ENCODE measurements around the gene RPS6KB1. TPM values are rescaled to one million over a fixed set of nuclear protein-coding genes. Genes with fewer than 3 reads are reported as not detected.
A peak's percentile ranks its signal among the peaks of the same experiment; 100 is the strongest.
"Not testable (repeated sequence)": the region's sequence is repeated elsewhere in the genome, so short reads cannot be mapped to it uniquely, and the experiment has no call there.

Gene RPS6KB1
- 29.1 and 32.7 TPM in 2 replicates for total RNA-seq (2014; rRNA removed; shearing (Covaris generic))

- DNase-seq (ENCODE audit: low spot score), result peak; percentile 99
Observed at GRCh38 chr17:59892924-59893675, at the start of gene RPS6KB1, which contains the start of gene TUBD1. RPS6KB1 (plus strand) TSS chr17:59893121; CDS start chr17:59893185, 64 bp downstream. TUBD1 (minus strand) TSS chr17:59892943; CDS start chr17:59891002, 1,941 bp downstream.

DNA sequence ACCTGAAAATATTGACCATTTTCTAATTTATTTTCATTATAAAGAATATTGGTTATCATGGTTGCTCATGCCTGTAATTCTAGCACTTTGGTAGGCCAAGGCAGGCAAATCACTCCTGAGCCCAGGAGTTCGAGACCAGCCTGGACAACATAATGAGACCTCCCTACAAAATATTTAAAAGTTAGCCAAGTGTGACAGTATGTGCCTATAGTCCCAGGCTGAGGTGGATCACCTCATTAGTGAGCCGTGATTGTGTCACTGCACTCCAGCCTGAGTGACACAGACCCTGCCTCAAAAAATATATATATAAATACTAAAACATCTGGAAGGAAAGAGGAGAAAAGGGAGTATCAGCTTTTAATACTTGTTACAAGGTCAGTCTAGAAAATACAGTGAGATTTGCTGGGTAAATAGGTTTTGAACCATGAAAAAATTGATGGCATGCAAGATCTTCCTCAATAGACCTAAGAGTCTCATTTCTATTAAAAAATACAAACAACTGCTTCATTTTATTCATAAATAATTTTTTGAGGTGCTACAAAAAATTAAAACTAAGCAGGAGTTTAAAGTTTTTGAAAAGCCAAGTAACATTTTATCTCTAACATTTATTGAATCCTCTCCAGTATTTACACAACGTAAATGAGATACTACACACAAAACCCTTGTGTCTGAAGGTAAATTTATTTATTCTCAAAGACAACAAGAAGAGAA is 47.9 kb upstream of the RPS6KB1 start:
- peak; percentile 60 for DNase-seq (ENCODE audit: low spot score)

- peak; percentile 87 for DNase-seq (ENCODE audit: low spot score)
Observed at GRCh38 chr17:59845595-59846393, 47.1 kb upstream of the RPS6KB1 start.

- peak; percentile 94 for DNase-seq (ENCODE audit: low spot score)
Observed at GRCh38 chr17:59846394-59847165, 46.3 kb upstream of the RPS6KB1 start.

DNA sequence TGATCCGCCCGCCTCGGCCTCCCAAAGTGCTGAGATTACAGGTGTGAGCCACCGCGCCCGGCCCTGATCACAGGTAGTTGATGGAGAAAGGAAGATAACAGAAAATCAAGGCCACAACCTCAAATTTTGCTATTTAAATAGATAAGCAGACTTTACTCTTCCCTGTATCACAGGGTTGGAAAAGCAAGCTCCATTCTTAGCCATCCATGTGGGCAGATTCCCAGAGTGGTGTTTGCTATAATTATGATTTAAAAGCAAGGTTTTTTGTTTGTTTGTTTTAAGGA is 44.6 kb upstream of the RPS6KB1 start:
- no peak for DNase-seq (ENCODE audit: low spot score)

GRCh38 chr17:59848778-59849177 is 44.1 kb upstream of the RPS6KB1 start:
- no peak for DNase-seq (ENCODE audit: low spot score)

- DNase-seq (ENCODE audit: low spot score), result not testable (repeated sequence)
Observed at GRCh38 chr17:59850311-59850710, 42.6 kb upstream of the RPS6KB1 start.

GRCh38 chr17:59851439-59852375 is 41.2 kb upstream of the RPS6KB1 start:
- peak; percentile 94 for DNase-seq (ENCODE audit: low spot score)

GRCh38 chr17:59852847-59853167 is 40.1 kb upstream of the RPS6KB1 start:
- DNase-seq (ENCODE audit: low spot score), result not testable (repeated sequence)

DNA sequence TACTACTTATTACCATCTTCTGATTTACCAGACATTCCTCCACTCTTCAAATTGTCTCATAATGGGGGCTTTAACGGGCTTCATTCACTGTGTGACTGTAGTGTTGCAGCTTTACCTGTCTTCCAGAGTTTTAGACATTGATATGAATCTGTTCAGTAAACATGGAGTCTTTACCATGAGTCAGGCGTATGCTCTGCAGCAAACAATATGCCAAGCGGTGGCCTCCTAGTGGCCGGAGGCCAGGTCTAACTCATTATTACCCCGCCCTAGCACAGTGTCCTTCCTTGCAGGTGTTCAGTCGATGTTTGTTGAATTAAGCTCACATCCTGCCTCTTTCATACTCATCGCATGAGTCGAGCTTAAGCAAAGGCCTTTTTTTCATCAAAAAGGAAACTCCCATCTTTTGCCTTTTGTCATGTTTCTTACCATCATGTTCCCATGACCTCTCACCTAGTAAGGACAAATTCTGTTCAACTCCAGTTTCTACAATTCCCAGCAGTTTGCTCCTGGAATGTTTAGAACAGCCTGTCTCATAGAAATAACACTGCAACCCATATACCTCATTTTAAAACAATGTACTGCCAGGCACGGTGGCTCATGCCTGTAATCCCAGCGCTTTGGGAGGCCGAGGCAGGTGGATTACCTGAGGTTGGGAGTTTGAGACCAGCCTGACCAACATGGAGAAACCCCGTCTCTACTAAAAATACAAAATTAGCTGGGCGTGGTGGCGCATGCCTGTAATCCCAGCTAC is 39.6 kb upstream of the RPS6KB1 start:
- peak; percentile 99 for DNase-seq (ENCODE audit: low spot score)

DNA sequence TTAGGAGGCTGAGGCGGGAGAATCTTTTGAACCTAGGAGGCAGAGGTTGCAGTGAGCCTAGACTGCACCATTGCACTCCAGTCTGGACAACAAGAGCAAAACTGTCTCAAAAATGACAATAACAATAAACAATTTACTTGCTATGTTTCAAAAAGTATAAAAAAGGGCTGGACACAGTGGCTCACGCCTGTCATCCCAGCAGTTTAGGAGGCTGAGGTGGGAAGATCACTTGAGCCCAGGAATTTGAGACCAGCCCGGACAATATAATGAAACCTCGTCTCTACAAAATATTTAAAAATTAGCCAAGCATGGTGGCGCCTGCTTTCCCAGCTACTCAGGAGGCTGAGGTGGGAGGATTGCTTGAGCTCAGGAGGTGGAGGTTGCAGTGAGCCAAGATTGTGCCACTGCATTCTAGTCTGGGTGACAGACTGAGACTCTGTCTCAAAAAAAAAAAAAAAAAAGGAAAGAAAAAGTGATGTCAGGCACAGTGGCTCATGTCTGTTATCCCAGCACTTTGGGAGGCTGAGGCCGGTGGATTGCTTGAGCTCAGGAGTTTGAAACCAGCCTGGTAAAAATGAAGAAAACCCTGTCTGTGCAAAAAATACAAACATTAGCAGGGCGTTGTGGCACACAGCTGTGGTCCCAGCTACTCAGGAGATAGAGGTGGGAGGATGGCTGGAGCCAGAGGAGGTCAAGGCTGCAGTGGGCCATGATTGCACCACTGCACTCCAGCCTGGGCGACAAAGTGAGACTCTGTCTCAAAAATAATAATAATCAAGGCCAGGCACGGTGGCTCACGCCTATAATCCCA is 38.8 kb upstream of the RPS6KB1 start:
- DNase-seq (ENCODE audit: low spot score), result not testable (repeated sequence)

- DNase-seq (ENCODE audit: low spot score), result no peak
Observed at GRCh38 chr17:59856859-59857794, 35.8 kb upstream of the RPS6KB1 start.

- no peak for DNase-seq (ENCODE audit: low spot score)
Observed at GRCh38 chr17:59858167-59858816, 34.6 kb upstream of the RPS6KB1 start.

GRCh38 chr17:59858932-59859331 is 34.0 kb upstream of the RPS6KB1 start:
- DNase-seq (ENCODE audit: low spot score), result no peak

DNA sequence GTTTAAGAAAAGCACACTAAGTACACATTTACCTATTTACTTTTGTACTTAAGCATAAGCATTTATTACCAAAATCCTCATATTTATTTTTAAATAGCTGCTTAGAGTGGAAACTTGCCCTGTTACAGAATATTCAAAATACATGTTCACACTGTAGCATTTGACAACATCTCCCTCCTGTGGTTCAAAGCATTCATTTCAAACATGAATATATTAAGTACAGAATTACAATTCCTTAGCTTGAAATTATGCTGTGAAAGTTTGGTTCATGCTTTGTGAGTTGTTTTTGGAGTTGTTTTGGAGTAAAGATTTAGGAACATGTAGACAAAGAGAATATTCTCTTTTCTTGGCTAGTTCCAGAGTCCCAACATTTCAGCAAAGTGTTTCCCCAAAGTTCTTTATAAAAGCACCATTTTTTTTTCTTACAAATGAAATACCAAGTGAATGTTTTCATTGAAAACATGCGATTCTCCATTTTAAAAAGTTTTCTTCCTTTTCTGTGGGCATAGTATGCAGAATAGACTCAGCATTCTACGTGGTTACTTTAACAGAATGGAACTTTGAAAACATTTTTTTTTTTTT is 33.4 kb upstream of the RPS6KB1 start:
- peak; percentile 65 for DNase-seq (ENCODE audit: low spot score)

- no peak for DNase-seq (ENCODE audit: low spot score)
Observed at GRCh38 chr17:59863616-59864015, 29.3 kb upstream of the RPS6KB1 start.

- no peak for DNase-seq (ENCODE audit: low spot score)
Observed at GRCh38 chr17:59869941-59870218, 23.0 kb upstream of the RPS6KB1 start.
